Measurements from ENCODE around the gene DNAH17. TPM values are rescaled to one million over a fixed set of nuclear protein-coding genes. Genes with fewer than 3 reads are reported as not detected.

DNAH17 gene
- total and polyA plus RNA-seq, 4 donors = 0.61 to 4.8 (median 2.7) TPM

GRCh38 chr17:78567991-78568390 lies 9.2 kb downstream of the DNAH17 start:
- no peaks in the 10 kb centered on the region for H3K9me3 ChIP-seq (ENCODE audit: control insufficient read depth, insufficient read depth, low read length)
- DNase-seq (ENCODE audit: low read depth in 4 of 6, low spot score in 6 of 6) = no peak
- WGBS (ENCODE audit: insufficient coverage) = 83% methylated on average over 7 of the region's 11 CpGs
- no peak overlapping the region for H3K4me3 ChIP-seq (ENCODE audit: low read depth, low read length)
- H3K36me3 ChIP-seq (ENCODE audit: control insufficient read depth, insufficient read depth, low read length) = no peaks in the 10 kb centered on the region
- peaks cover 3% of the 10 kb centered on the region for H3K4me1 ChIP-seq (ENCODE audit: control insufficient read depth, insufficient read depth, low read length)
- H3K27me3 ChIP-seq (ENCODE audit: control insufficient read depth, insufficient read depth, low read length) = no peaks in the 10 kb centered on the region
- no peak overlapping the region for H3K27ac ChIP-seq (ENCODE audit: low read depth, low read length)

- Histone ChIP-seq H3K4me3 (ENCODE audit: low read depth, low read length) (no peak overlapping the region), H3K9me3 (ENCODE audit: control insufficient read depth, insufficient read depth, low read length) (no peaks in the 10 kb centered on the region), H3K27me3 (ENCODE audit: control insufficient read depth, insufficient read depth, low read length) (no peaks in the 10 kb centered on the region), H3K4me1 (ENCODE audit: control insufficient read depth, insufficient read depth, low read length) (peaks cover 3% of the 10 kb centered on the region), H3K36me3 (ENCODE audit: control insufficient read depth, insufficient read depth, low read length) (no peaks in the 10 kb centered on the region), H3K27ac (ENCODE audit: low read depth, low read length) (no peak overlapping the region)
- DNase-seq (ENCODE audit: low read depth in 4 of 6, low spot score in 6 of 6) = no peak
- 93% methylated on average over 5 of the region's 10 CpGs for WGBS (ENCODE audit: insufficient coverage)
These were observed 10.2 kb downstream of the DNAH17 start for GRCh38 chr17:78566947-78567346.

GRCh38 chr17:78563189-78564145 lies 13.7 kb downstream of the DNAH17 start:
- no peaks in the 10 kb centered on the region for H3K36me3 ChIP-seq (ENCODE audit: control insufficient read depth, insufficient read depth, low read length)
- H3K4me3 ChIP-seq (ENCODE audit: low read depth, low read length) = no peak overlapping the region
- H3K27me3 ChIP-seq (ENCODE audit: control insufficient read depth, insufficient read depth, low read length) = no peaks in the 10 kb centered on the region
- WGBS (ENCODE audit: insufficient coverage) = 63% methylated on average over 8 of the region's 22 CpGs
- peaks cover 5% of the 10 kb centered on the region for H3K4me1 ChIP-seq (ENCODE audit: control insufficient read depth, insufficient read depth, low read length)
- DNase-seq (ENCODE audit: low read depth in 4 of 6, low spot score in 6 of 6) = peak in 2 of 6 donors; percentile 12 to 44
- H3K9me3 ChIP-seq (ENCODE audit: control insufficient read depth, insufficient read depth, low read length) = no peaks in the 10 kb centered on the region
- no peak overlapping the region for H3K27ac ChIP-seq (ENCODE audit: low read depth, low read length)

- H3K9me3 ChIP-seq (ENCODE audit: control insufficient read depth, insufficient read depth, low read length) = no peaks in the 10 kb centered on the region
- WGBS (ENCODE audit: insufficient coverage) = 91% methylated on average over 6 of the region's 7 CpGs
- no peak overlapping the region for H3K27ac ChIP-seq (ENCODE audit: low read depth, low read length)
- H3K4me3 ChIP-seq (ENCODE audit: low read depth, low read length) = no peak overlapping the region
- peaks cover 5% of the 10 kb centered on the region for H3K4me1 ChIP-seq (ENCODE audit: control insufficient read depth, insufficient read depth, low read length)
- H3K36me3 ChIP-seq (ENCODE audit: control insufficient read depth, insufficient read depth, low read length) = no peaks in the 10 kb centered on the region
- no peak for DNase-seq (ENCODE audit: low read depth in 4 of 6, low spot score in 6 of 6)
- H3K27me3 ChIP-seq (ENCODE audit: control insufficient read depth, insufficient read depth, low read length) = no peaks in the 10 kb centered on the region
These were observed 14.5 kb downstream of the DNAH17 start for GRCh38 chr17:78562734-78563133.

- Histone ChIP-seq H3K27ac (ENCODE audit: low read depth, low read length) (no peak overlapping the region), H3K4me3 (ENCODE audit: low read depth, low read length) (no peak overlapping the region), H3K4me1 (ENCODE audit: control insufficient read depth, insufficient read depth, low read length) (peaks cover 5% of the 10 kb centered on the region), H3K27me3 (ENCODE audit: control insufficient read depth, insufficient read depth, low read length) (no peaks in the 10 kb centered on the region), H3K36me3 (ENCODE audit: control insufficient read depth, insufficient read depth, low read length) (no peaks in the 10 kb centered on the region), H3K9me3 (ENCODE audit: control insufficient read depth, insufficient read depth, low read length) (no peaks in the 10 kb centered on the region)
- no peak for DNase-seq (ENCODE audit: low read depth in 4 of 6, low spot score in 6 of 6)
- WGBS (ENCODE audit: insufficient coverage) = 74% methylated on average over 8 of the region's 10 CpGs
These were observed 16.0 kb downstream of the DNAH17 start for GRCh38 chr17:78561166-78561565.

- Histone ChIP-seq H3K4me3 (ENCODE audit: low read depth, low read length) (no peak overlapping the region), H3K27ac (ENCODE audit: low read depth, low read length) (no peak overlapping the region), H3K27me3 (ENCODE audit: control insufficient read depth, insufficient read depth, low read length) (no peaks in the 10 kb centered on the region), H3K36me3 (ENCODE audit: control insufficient read depth, insufficient read depth, low read length) (no peaks in the 10 kb centered on the region), H3K4me1 (ENCODE audit: control insufficient read depth, insufficient read depth, low read length) (peaks cover 5% of the 10 kb centered on the region), H3K9me3 (ENCODE audit: control insufficient read depth, insufficient read depth, low read length) (no peaks in the 10 kb centered on the region)
- no peak for DNase-seq (ENCODE audit: low read depth in 4 of 6, low spot score in 6 of 6)
- 94% methylated on average over 22 of the region's 22 CpGs for WGBS (ENCODE audit: insufficient coverage)
These were observed 16.5 kb downstream of the DNAH17 start for GRCh38 chr17:78560731-78561130.

- DNase-seq (ENCODE audit: low read depth in 4 of 6, low spot score in 6 of 6) = no peak
- Histone ChIP-seq H3K36me3 (ENCODE audit: control insufficient read depth, insufficient read depth, low read length) (no peaks in the 10 kb centered on the region), H3K9me3 (ENCODE audit: control insufficient read depth, insufficient read depth, low read length) (no peaks in the 10 kb centered on the region), H3K4me3 (ENCODE audit: low read depth, low read length) (no peak overlapping the region), H3K4me1 (ENCODE audit: control insufficient read depth, insufficient read depth, low read length) (peaks cover 5% of the 10 kb centered on the region), H3K27ac (ENCODE audit: low read depth, low read length) (no peak overlapping the region), H3K27me3 (ENCODE audit: control insufficient read depth, insufficient read depth, low read length) (no peaks in the 10 kb centered on the region)
- 60% methylated on average over 16 of the region's 17 CpGs for WGBS (ENCODE audit: insufficient coverage)
These were observed 17.3 kb downstream of the DNAH17 start for GRCh38 chr17:78559749-78560368.

- H3K36me3 ChIP-seq (ENCODE audit: control insufficient read depth, insufficient read depth, low read length) = no peaks in the 10 kb centered on the region
- H3K9me3 ChIP-seq (ENCODE audit: control insufficient read depth, insufficient read depth, low read length) = no peaks in the 10 kb centered on the region
- no peak overlapping the region for H3K27ac ChIP-seq (ENCODE audit: low read depth, low read length)
- peaks cover 5% of the 10 kb centered on the region for H3K4me1 ChIP-seq (ENCODE audit: control insufficient read depth, insufficient read depth, low read length)
- 98% methylated on average over 4 of the region's 5 CpGs for WGBS (ENCODE audit: insufficient coverage)
- H3K4me3 ChIP-seq (ENCODE audit: low read depth, low read length) = no peak overlapping the region
- no peak for DNase-seq (ENCODE audit: low read depth in 4 of 6, low spot score in 6 of 6)
- H3K27me3 ChIP-seq (ENCODE audit: control insufficient read depth, insufficient read depth, low read length) = no peaks in the 10 kb centered on the region
These were observed 18.2 kb downstream of the DNAH17 start for GRCh38 chr17:78558989-78559388.

- no peaks in the 10 kb centered on the region for H3K9me3 ChIP-seq (ENCODE audit: control insufficient read depth, insufficient read depth, low read length)
- WGBS (ENCODE audit: insufficient coverage) = 88% methylated on average over 9 of the region's 10 CpGs
- no peak overlapping the region for H3K4me3 ChIP-seq (ENCODE audit: low read depth, low read length)
- H3K4me1 ChIP-seq (ENCODE audit: control insufficient read depth, insufficient read depth, low read length) = peaks cover 5% of the 10 kb centered on the region
- no peaks in the 10 kb centered on the region for H3K27me3 ChIP-seq (ENCODE audit: control insufficient read depth, insufficient read depth, low read length)
- no peak overlapping the region for H3K27ac ChIP-seq (ENCODE audit: low read depth, low read length)
- no peaks in the 10 kb centered on the region for H3K36me3 ChIP-seq (ENCODE audit: control insufficient read depth, insufficient read depth, low read length)
- DNase-seq (ENCODE audit: low read depth in 4 of 6, low spot score in 6 of 6) = no peak
These were observed 18.9 kb downstream of the DNAH17 start for GRCh38 chr17:78558181-78558850.

All from spinal cord (tissue), 10 donors.